Measurements from ENCODE around the gene AURKAIP1. TPM values are rescaled to one million over a fixed set of nuclear protein-coding genes. Genes with fewer than 3 reads are reported as not detected.

AURKAIP1 gene
- total RNA-seq, 2 donors from 2014 or later = 152 to 161 TPM

DNA sequence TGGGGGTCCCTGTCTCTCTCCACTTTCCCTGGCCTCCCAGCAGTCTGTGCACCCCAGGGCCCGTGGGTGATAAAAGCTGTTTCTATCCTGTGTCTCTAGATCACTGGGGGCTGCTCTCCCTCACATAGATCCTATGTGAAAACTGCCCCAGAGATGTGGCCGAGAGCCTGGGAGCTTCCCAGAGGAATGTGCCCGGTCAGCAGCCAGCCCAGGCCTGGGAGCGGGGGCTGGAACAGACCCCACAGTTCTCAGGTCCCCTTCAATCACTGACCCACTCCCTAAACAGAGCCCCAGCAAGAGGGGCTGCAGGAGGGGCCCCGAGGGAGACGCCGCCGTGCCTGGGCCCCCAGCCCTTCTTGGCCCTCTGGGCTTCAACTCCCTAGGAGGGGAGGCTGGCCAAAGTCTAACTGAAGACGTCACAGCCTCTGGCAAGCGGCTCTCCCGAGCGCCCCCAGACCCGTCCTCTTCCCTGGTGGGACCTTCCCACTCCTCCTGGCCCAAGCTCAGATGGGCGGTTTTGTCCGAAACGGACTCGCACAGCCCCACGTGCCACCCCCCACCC, 17.1 kb downstream of the AURKAIP1 start:
- DNase-seq (ENCODE audit: low spot score) = no peak
- Histone ChIP-seq H3K4me1 (replicated peaks) (no peaks in the 10 kb centered on the region), H3K36me3 (no peaks in the 10 kb centered on the region), H3K27ac (peak overlapping the region; percentile 72 to 83), H3K27me3 (replicated peaks; ENCODE audit: insufficient read depth) (no peaks in the 10 kb centered on the region), H3K9me3 (no peaks in the 10 kb centered on the region), H3K4me3 (peak overlapping the region; percentile 30 to 37)
- TF ChIP-seq POLR2A (IDR thresholded peaks at IDR 0.05) (no peak), CTCF (IDR thresholded peaks at IDR 0.05) (no peak), POLR2AphosphoS5 (IDR thresholded peaks at IDR 0.05) (no peak)
- intact Hi-C loops (cut with DNase I) = no loop called here
- WGBS = 8% methylated on average over 17 of the region's 18 CpGs

GRCh38 chr1:1356796-1357401, 18.1 kb downstream of the AURKAIP1 start:
- TF ChIP-seq POLR2AphosphoS5 (IDR thresholded peaks at IDR 0.05) (no peak), CTCF (IDR thresholded peaks at IDR 0.05) (no peak), POLR2A (IDR thresholded peaks at IDR 0.05) (no peak)
- H3K9me3 ChIP-seq = no peaks in the 10 kb centered on the region
- peak overlapping the region; percentile 30 to 37 for H3K4me3 ChIP-seq
- H3K27me3 ChIP-seq (replicated peaks; ENCODE audit: insufficient read depth) = no peaks in the 10 kb centered on the region
- H3K36me3 ChIP-seq = no peaks in the 10 kb centered on the region
- no peak for DNase-seq (ENCODE audit: low spot score)
- H3K4me1 ChIP-seq (replicated peaks) = no peaks in the 10 kb centered on the region
- WGBS = 34% methylated on average over 21 of the region's 26 CpGs
- H3K27ac ChIP-seq = peak overlapping the region; percentile 72 to 83
- intact Hi-C loops (cut with DNase I) = no loop called here

GRCh38 chr1:1356166-1356795, 18.7 kb downstream of the AURKAIP1 start:
- Histone ChIP-seq H3K4me1 (replicated peaks) (no peaks in the 10 kb centered on the region), H3K36me3 (no peaks in the 10 kb centered on the region), H3K27me3 (replicated peaks; ENCODE audit: insufficient read depth) (no peaks in the 10 kb centered on the region), H3K4me3 (peak overlapping the region; percentile 30 to 37), H3K27ac (peak overlapping the region; percentile 72 to 83), H3K9me3 (no peaks in the 10 kb centered on the region)
- WGBS = 33% methylated on average over 8 of the region's 8 CpGs
- TF ChIP-seq POLR2AphosphoS5 (IDR thresholded peaks at IDR 0.05) (no peak), CTCF (IDR thresholded peaks at IDR 0.05) (no peak), POLR2A (IDR thresholded peaks at IDR 0.05) (no peak)
- intact Hi-C loops (cut with DNase I) = no loop called here
- no peak for DNase-seq (ENCODE audit: low spot score)

DNA sequence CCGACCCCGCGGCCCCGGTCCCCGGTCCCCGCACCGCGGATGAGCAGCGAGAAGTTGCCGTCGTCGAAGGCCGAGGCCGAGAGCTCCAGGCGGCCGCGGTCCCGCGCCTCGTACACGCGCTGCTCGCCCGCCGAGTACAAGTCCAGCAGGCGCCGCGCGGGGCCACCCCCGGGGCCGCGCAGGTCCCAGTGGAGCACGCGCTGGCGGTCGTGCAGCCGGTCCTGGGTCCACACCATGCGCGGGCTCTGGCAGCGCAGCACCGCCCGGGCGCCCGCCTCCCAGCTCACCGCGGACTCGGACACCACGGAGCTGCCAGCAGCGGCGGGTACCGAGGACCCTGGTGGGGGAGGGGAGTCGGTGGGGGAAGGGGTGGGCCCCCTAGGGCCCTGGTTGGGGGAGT, 19.6 kb downstream of the AURKAIP1 start:
- Histone ChIP-seq H3K9me3 (no peaks in the 10 kb centered on the region), H3K36me3 (no peaks in the 10 kb centered on the region), H3K27ac (no peak overlapping the region), H3K4me1 (replicated peaks) (no peaks in the 10 kb centered on the region), H3K27me3 (replicated peaks; ENCODE audit: insufficient read depth) (no peaks in the 10 kb centered on the region), H3K4me3 (peak overlapping the region; percentile 8 to 16)
- under 1% methylated on average over 15 of the region's 52 CpGs for WGBS
- no peak for DNase-seq (ENCODE audit: low spot score)
- intact Hi-C loops (cut with DNase I) = no loop called here
- TF ChIP-seq POLR2A (IDR thresholded peaks at IDR 0.05) = no peak
- TF ChIP-seq CTCF (IDR thresholded peaks at IDR 0.05) = no peak
- TF ChIP-seq POLR2AphosphoS5 (IDR thresholded peaks at IDR 0.05) = no peak
